SU-DHL-6 (cell line): ENCODE data around the gene BAD.

Experiments used
- H2AFZ ChIP-seq: fragments of 200-600 bp; sonication (generic); 2 replicates; pipeline ENCODE4 v1.6.1; 2014; ENCODE audit warnings: low read depth, mild to moderate bottlenecking, moderate library complexity, mixed read lengths, antibody characterized with exemption, low read length; ENCODE audit not compliant: severe bottlenecking
- H3F3A ChIP-seq: fragments of 200-600 bp; shearing (Covaris generic); 2 replicates; pipeline ENCODE4 v1.6.0; 2016; ENCODE audit warnings: antibody characterized with exemption, mild to moderate bottlenecking; ENCODE audit not compliant: insufficient read depth
- H3K27ac ChIP-seq: fragments of 200-600 bp; sonication (generic); 2 replicates; pipeline ENCODE4 v1.5.1; 2016; ENCODE audit warnings: low read depth, mild to moderate bottlenecking, low read length, moderate library complexity, mixed read lengths
- H3K27me3 ChIP-seq: fragments of 200-600 bp; sonication (generic), shearing (Covaris generic); 2 replicates; pipeline ENCODE4 v1.6.0; 2014; ENCODE audit warnings: mild to moderate bottlenecking, low read length
- H3K36me3 ChIP-seq: fragments of 200-600 bp; sonication (generic); 2 replicates; pipeline ENCODE4 v1.6.1; 2014; ENCODE audit warnings: mild to moderate bottlenecking, low read length, mixed read lengths
- H3K4me2 ChIP-seq: fragments of 300-600, 200-600 bp; shearing (Covaris generic), sonication (generic); 2 replicates; pipeline ENCODE4 v1.6.0; 2014; ENCODE audit warnings: low read length, low read depth, mild to moderate bottlenecking; ENCODE audit not compliant: poor library complexity, severe bottlenecking
- H3K4me3 ChIP-seq: fragments of 200-600 bp; sonication (generic); 2 replicates; pipeline ENCODE4 v1.5.1; 2014; ENCODE audit warnings: antibody characterized with exemption, low read length, mild to moderate bottlenecking, mixed read lengths; ENCODE audit not compliant: insufficient read depth, poor library complexity, severe bottlenecking
- H3K79me2 ChIP-seq: fragments of 200-600 bp; sonication (generic); 2 replicates; pipeline ENCODE4 v1.6.1; 2014; ENCODE audit warnings: mild to moderate bottlenecking, low read length, moderate library complexity; ENCODE audit not compliant: insufficient read depth
- H3K9ac ChIP-seq: fragments of 200-600 bp; sonication (generic); 2 replicates; pipeline ENCODE4 v1.7.0; 2014; ENCODE audit warnings: mild to moderate bottlenecking, low read length
- H3K9me2 ChIP-seq: fragments of 200-600 bp; sonication (generic); replicated peaks from 2 replicates; pipeline ENCODE4 v1.6.1; 2014; ENCODE audit warnings: low read length; ENCODE audit not compliant: insufficient read depth
- H3K9me3 ChIP-seq: fragments of 200-600 bp; sonication (generic); 2 replicates; pipeline ENCODE4 v1.6.1; 2014; ENCODE audit warnings: low read length, mixed read lengths; ENCODE audit not compliant: insufficient read depth
- H4K20me1 ChIP-seq: fragments of 200-600 bp; sonication (generic); 2 replicates; pipeline ENCODE4 v1.6.1; 2014; ENCODE audit warnings: low read depth, mild to moderate bottlenecking, antibody characterized with exemption, low read length, moderate library complexity, mixed read lengths
- CTCF ChIP-seq: fragments of 200-600 bp; sonication (generic); IDR thresholded peaks from one replicate; pipeline ENCODE4 v1.5.1; 2017; ENCODE audit warnings: antibody characterized with exemption, mild to moderate bottlenecking, low read length, moderate library complexity; ENCODE audit not compliant: insufficient read depth, poor library complexity, severe bottlenecking
- EZH2phosphoT487 ChIP-seq: fragments of 200-600 bp; sonication (generic), shearing (Covaris generic); conservative IDR thresholded peaks from 2 replicates; pipeline ENCODE4 v1.6.1; 2018; ENCODE audit warnings: mild to moderate bottlenecking, antibody characterized with exemption, low read length, moderate library complexity, mixed read lengths

The BAD gene

GRCh38 chr11:64290352-64291261 lies 6.1 kb upstream of the BAD start:
- Histone ChIP-seq H3K4me2 (no peak overlapping the region), H2AFZ (no peak overlapping the region), H3K9ac (no peak overlapping the region), H3K36me3 (no peaks in the 10 kb centered on the region), H3K79me2 (no peaks in the 10 kb centered on the region), H3K27ac (no peak overlapping the region), H3K4me3 (no peak overlapping the region), H4K20me1 (no peaks in the 10 kb centered on the region), H3K9me3 (no peaks in the 10 kb centered on the region), H3F3A (no peaks in the 10 kb centered on the region), H3K27me3 (no peaks in the 10 kb centered on the region), H3K9me2 (no peaks in the 10 kb centered on the region)
- TF ChIP-seq EZH2phosphoT487 (no peak), CTCF (no peak)

GRCh38 chr11:64289002-64289564 lies 4.6 kb upstream of the BAD start:
- H3F3A ChIP-seq = peaks cover 4% of the 10 kb centered on the region; the same call in 1 of the 2 replicates
- TF ChIP-seq CTCF = no peak
- no peak for TF ChIP-seq EZH2phosphoT487
- no peak overlapping the region for H3K4me2 ChIP-seq
- no peaks in the 10 kb centered on the region for H3K9me2 ChIP-seq
- H3K27ac ChIP-seq = no peak overlapping the region
- no peak overlapping the region for H3K4me3 ChIP-seq
- no peak overlapping the region for H3K9ac ChIP-seq
- H3K79me2 ChIP-seq = no peaks in the 10 kb centered on the region
- no peak overlapping the region for H2AFZ ChIP-seq
- H4K20me1 ChIP-seq = no peaks in the 10 kb centered on the region
- H3K36me3 ChIP-seq = no peaks in the 10 kb centered on the region
- no peaks in the 10 kb centered on the region for H3K27me3 ChIP-seq
- no peaks in the 10 kb centered on the region for H3K9me3 ChIP-seq

- Histone ChIP-seq H3K9me2 (no peaks in the 10 kb centered on the region), H3K79me2 (0 out of 2 replicates have a peak, but pooled peaks cover 1% of the 10 kb centered on the region), H3K4me3 (no peak overlapping the region), H3K9ac (no peak overlapping the region), H3K9me3 (no peaks in the 10 kb centered on the region), H2AFZ (no peak overlapping the region), H3K27me3 (no peaks in the 10 kb centered on the region), H3K4me2 (no peak overlapping the region), H3K27ac (no peak overlapping the region), H3F3A (peaks cover 4% of the 10 kb centered on the region; the same call in 1 of the 2 replicates), H4K20me1 (no peaks in the 10 kb centered on the region), H3K36me3 (no peaks in the 10 kb centered on the region)
- TF ChIP-seq CTCF (no peak), EZH2phosphoT487 (no peak)
Observed at GRCh38 chr11:64288353-64288750, 3.9 kb upstream of the BAD start.
